Gastrocnemius medialis (tissue), 4 donors: Measurements from ENCODE around the gene PRDM2. TPM values are rescaled to one million over a fixed set of nuclear protein-coding genes. Genes with fewer than 3 reads are reported as not detected.

Experiments
- ATAC-seq, 2 donors: fragments of 150-250 bp; one replicate each; pipeline ENCODE4 v1.9.1; 2016
- DNase-seq, 2 donors: peaks; one replicate each; pipeline ENCODE4 v3.0.0-alpha.2; 2019
- H3K27ac ChIP-seq, 4 donors: fragments of 200-600 bp; sonication (generic); 1 replicate in 1 of 4; 2 replicates in 3 of 4; pipeline ENCODE4 v1.5.1; 2016 to 2018; ENCODE audit warnings: mild to moderate bottlenecking in 2 of 4, moderate library complexity in 1 of 4
- H3K27me3 ChIP-seq, 3 donors: fragments of 200-600 bp; sonication (generic) in 2 of 3; 1 replicate in 1 of 3; 2 replicates in 2 of 3; pipeline versions ENCODE4 v1.5.1 to v1.6.0; 2016 to 2019; ENCODE audit warnings: mild to moderate bottlenecking in 1 of 3, moderate library complexity in 1 of 3
- H3K36me3 ChIP-seq, 2 donors: fragments of 200-600 bp; sonication (generic) in 1 of 2; one replicate each; pipeline ENCODE4 v1.5.1; 2017 to 2018
- H3K4me1 ChIP-seq, 2 donors: fragments of 200-600 bp; sonication (generic) in 1 of 2; one replicate each; pipeline ENCODE4 v1.5.1; 2016 to 2017; ENCODE audit warnings: mild to moderate bottlenecking in 2 of 2
- H3K4me3 ChIP-seq, 4 donors: fragments of 200-600 bp; sonication (generic) in 3 of 4; 1 replicate in 1 of 4; 2 replicates in 3 of 4; pipeline ENCODE4 v1.5.1; 2016 to 2019; ENCODE audit warnings: mild to moderate bottlenecking in 2 of 4
- H3K9me3 ChIP-seq, 3 donors: fragments of 200-600 bp; sonication (generic) in 2 of 3; 1 replicate in 1 of 3; 2 replicates in 2 of 3; pipeline ENCODE4 v1.5.1; 2016 to 2019
- POLR2A ChIP-seq, 2 donors: fragments of 450-650 bp; IDR thresholded peaks; one replicate each; pipeline ENCODE4 v1.6.1; 2017; ENCODE audit warnings: antibody characterized with exemption in 2 of 2, mild to moderate bottlenecking in 2 of 2, moderate library complexity in 2 of 2
- in situ Hi-C, 4 donors: fragments of 200-750 bp; cut with MboI; loops; one replicate each; pipeline versions ENCODE4 v1.15.0 to v1.8.0; 2017; ENCODE audit warnings: low sequenced_read_pairs in 4 of 4
- intact Hi-C: fragments of 100-400 bp; cut with DNase I; formaldehyde crosslinking; loops from one replicate; pipeline ENCODE4 v1.15.1; 2023; ENCODE audit warnings: low total_unique reads
- total RNA-seq, 4 donors: library from RNA; depleted of rRNA; stranded (reverse); fragments of >200 nt; gene quantifications; one replicate each; pipeline versions ENCODE4 v1.1.0 to v1.2.3, GENCODE V29; 2016
- TF ChIP-seq, protein P1 (sequence below), 5 experiments: fragments of 450-650 bp in 3 of 5; fragments of 200-600 bp in 2 of 5; sonication (generic) in 2 of 5; IDR thresholded peaks in 4 of 5; conservative IDR thresholded peaks in 1 of 5; 1 replicate in 4 of 5; 2 replicates in 1 of 5; pipeline ENCODE4 v1.5.1; 2016 to 2019; ENCODE audit warnings: antibody characterized with exemption in 5 of 5, mild to moderate bottlenecking in 3 of 5, moderate library complexity in 3 of 5

PRDM2 gene
- total RNA-seq, 4 donors from 2014 or later, result 24.1 to 38.3 (median 35.6) TPM

DNA sequence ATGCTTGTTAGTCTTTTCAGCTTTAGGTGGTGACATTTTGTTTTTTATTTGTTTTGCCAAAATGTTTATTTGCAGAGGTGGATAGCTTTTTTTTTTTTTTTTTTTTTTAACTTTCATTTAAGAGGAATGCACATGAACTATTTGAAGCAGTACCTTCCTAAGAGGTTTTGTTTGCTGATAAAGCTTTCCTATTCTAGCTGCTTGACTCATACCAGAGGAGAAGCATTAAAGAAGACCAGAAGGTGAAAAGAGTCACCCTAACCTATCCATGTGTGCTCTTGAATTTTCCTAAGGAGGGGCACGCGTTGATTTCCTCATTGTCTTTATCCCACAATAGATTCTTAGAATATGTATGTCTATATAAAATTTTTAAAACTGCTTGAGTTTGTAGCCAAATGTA lies 57.7 kb downstream of the PRDM2 start:
- DNase-seq (no peak), ATAC-seq (peak; percentile 41 to 47)
- TF ChIP-seq, protein P1, sequence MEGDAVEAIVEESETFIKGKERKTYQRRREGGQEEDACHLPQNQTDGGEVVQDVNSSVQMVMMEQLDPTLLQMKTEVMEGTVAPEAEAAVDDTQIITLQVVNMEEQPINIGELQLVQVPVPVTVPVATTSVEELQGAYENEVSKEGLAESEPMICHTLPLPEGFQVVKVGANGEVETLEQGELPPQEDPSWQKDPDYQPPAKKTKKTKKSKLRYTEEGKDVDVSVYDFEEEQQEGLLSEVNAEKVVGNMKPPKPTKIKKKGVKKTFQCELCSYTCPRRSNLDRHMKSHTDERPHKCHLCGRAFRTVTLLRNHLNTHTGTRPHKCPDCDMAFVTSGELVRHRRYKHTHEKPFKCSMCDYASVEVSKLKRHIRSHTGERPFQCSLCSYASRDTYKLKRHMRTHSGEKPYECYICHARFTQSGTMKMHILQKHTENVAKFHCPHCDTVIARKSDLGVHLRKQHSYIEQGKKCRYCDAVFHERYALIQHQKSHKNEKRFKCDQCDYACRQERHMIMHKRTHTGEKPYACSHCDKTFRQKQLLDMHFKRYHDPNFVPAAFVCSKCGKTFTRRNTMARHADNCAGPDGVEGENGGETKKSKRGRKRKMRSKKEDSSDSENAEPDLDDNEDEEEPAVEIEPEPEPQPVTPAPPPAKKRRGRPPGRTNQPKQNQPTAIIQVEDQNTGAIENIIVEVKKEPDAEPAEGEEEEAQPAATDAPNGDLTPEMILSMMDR (IDR thresholded peaks at IDR 0.05 in 4 of 5, conservative IDR thresholded peaks at IDR 0.05 in 1 of 5), result no peak
- intact Hi-C loops, result no loop called here
- Histone ChIP-seq H3K27ac (peak overlapping the region; percentile 6 to 91 (median 80)), H3K36me3 (no peaks in the 10 kb centered on the region), H3K27me3 (no peaks in the 10 kb centered on the region), H3K9me3 (no peaks in the 10 kb centered on the region), H3K4me1 (peaks cover 96% of the 10 kb centered on the region in 2 donors), H3K4me3 (no peak overlapping the region)
- in situ Hi-C loops, result loop anchor here in 1 of 4 donors (10.0 kb wide), 1 partner anchor 47 kb away; no protein-coding TSS in a partner anchor

DNA sequence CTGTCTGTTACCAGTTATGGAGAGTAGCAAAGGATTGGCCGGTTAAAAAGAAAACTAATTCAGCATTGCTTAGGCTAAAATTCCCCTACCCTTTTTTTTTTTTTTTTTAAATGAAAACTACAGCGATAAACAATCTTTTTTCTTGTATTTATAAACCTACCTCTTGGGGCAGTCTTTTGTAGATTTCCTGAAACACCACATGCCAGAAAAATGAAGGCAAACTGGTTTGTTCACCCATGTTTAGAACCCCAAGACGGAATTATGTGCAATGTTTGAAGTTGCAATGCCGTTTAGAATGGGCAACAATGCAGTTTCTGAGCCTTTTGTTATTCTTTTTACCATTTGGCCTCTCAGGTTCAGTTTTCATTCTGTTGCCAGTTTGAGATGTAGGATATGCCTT lies 59.1 kb downstream of the PRDM2 start:
- Histone ChIP-seq H3K4me3 (no peak overlapping the region), H3K36me3 (no peaks in the 10 kb centered on the region), H3K27me3 (no peaks in the 10 kb centered on the region), H3K4me1 (peaks cover 96 to 98% of the 10 kb centered on the region in 2 donors), H3K9me3 (no peaks in the 10 kb centered on the region), H3K27ac (no peak overlapping the region)
- DNase-seq, result no peak
- in situ Hi-C loops, result loop anchor here in 1 of 4 donors (10.0 kb wide), 1 partner anchor 46 kb away; no protein-coding TSS in a partner anchor
- intact Hi-C loops, result no loop called here
- no peak for ATAC-seq
- no peak for TF ChIP-seq POLR2A (IDR thresholded peaks at IDR 0.05)
- TF ChIP-seq, protein P1 (IDR thresholded peaks at IDR 0.05 in 4 of 5, conservative IDR thresholded peaks at IDR 0.05 in 1 of 5), result no peak

DNA sequence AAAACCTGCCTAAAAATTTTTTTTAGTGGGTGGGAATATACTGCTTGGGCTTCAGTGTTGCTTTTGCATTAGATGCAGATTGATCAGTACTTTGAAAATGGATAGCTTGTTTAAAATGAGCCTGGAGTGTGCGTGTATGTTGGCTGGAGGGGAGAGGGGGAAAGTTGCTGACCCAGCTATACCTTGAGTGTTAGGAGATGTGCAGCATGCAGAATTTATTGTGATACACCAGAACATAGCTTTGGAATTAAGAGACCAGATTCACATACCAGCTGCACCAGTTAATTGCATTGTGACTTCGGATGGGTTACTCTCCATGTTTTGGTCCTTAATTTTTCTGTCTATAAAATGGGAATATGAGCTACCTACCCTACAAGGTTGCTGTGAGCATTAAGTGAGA lies 60.4 kb downstream of the PRDM2 start:
- in situ Hi-C loops (no loop called here), intact Hi-C loops (no loop called here)
- no peak overlapping the region for H3K4me3 ChIP-seq
- H3K9me3 ChIP-seq, result no peaks in the 10 kb centered on the region
- no peak for ATAC-seq
- no peaks in the 10 kb centered on the region for H3K36me3 ChIP-seq
- no peaks in the 10 kb centered on the region for H3K27me3 ChIP-seq
- H3K4me1 ChIP-seq, result peaks cover 93 to 95% of the 10 kb centered on the region in 2 donors
- DNase-seq, result no peak
- no peak overlapping the region for H3K27ac ChIP-seq
- no peak for TF ChIP-seq POLR2A (IDR thresholded peaks at IDR 0.05)
- TF ChIP-seq, protein P1 (IDR thresholded peaks at IDR 0.05 in 4 of 5, conservative IDR thresholded peaks at IDR 0.05 in 1 of 5), result no peak

- Histone ChIP-seq H3K9me3 (no peaks in the 10 kb centered on the region), H3K4me1 (peaks cover 88 to 89% of the 10 kb centered on the region in 2 donors), H3K27ac (peak overlapping the region in 1 of 4 donors; percentile 2), H3K4me3 (no peak overlapping the region), H3K27me3 (no peaks in the 10 kb centered on the region), H3K36me3 (no peaks in the 10 kb centered on the region)
- intact Hi-C loops (loop anchor here (1.0 kb wide), 1 partner anchor 11 kb away; no protein-coding TSS in a partner anchor), in situ Hi-C loops (no loop called here)
- DNase-seq (no peak), ATAC-seq (no peak)
- TF ChIP-seq, protein P1 (IDR thresholded peaks at IDR 0.05 in 4 of 5, conservative IDR thresholded peaks at IDR 0.05 in 1 of 5), result no peak
Measured at GRCh38 chr1:13760921-13761320, 60.9 kb downstream of the PRDM2 start.

DNA sequence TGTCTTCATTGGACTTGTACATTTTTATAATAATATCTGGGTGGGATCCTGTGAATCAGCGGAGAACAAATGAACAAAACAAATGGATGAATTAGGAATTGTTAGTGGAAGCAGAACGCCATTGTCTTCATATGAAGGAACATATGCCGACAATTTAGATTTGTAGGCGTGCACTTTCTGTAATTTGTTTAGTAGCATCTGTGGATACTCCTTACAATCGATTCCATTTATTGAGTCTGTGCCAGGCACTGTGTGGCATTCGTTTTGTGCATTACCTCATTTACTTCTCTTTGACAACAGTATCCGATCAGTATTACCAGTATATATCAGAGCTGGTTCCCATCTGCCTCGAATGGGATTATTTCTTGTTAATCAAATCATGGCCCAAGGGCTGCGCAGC lies 61.9 kb downstream of the PRDM2 start:
- H3K9me3 ChIP-seq, result no peaks in the 10 kb centered on the region
- TF ChIP-seq, protein P1 (IDR thresholded peaks at IDR 0.05 in 4 of 5, conservative IDR thresholded peaks at IDR 0.05 in 1 of 5), result no peak
- no peak for TF ChIP-seq POLR2A (IDR thresholded peaks at IDR 0.05)
- no peak for DNase-seq
- H3K27me3 ChIP-seq, result no peaks in the 10 kb centered on the region
- intact Hi-C loops (loop anchor here (1.0 kb wide), 1 partner anchor 10 kb away; no protein-coding TSS in a partner anchor), in situ Hi-C loops (no loop called here)
- no peak for ATAC-seq
- H3K4me1 ChIP-seq, result peaks cover 84 to 86% of the 10 kb centered on the region in 2 donors
- H3K36me3 ChIP-seq, result no peaks in the 10 kb centered on the region
- no peak overlapping the region for H3K4me3 ChIP-seq
- H3K27ac ChIP-seq, result peak overlapping the region in 1 of 4 donors; percentile 2
